Measurements from ENCODE around the gene TDRD9.
A peak's percentile ranks its signal among the peaks of the same experiment; 100 is the strongest.

Gene TDRD9

GRCh38 chr14:103984196-103984595, 55.9 kb downstream of the TDRD9 start:
- DNase-seq = no peak

- DNase-seq = no peak
Measured at GRCh38 chr14:103989034-103989433, 60.8 kb downstream of the TDRD9 start.

GRCh38 chr14:103989964-103990363, 61.7 kb downstream of the TDRD9 start:
- no peak for DNase-seq

GRCh38 chr14:103994535-103995184, 66.4 kb downstream of the TDRD9 start:
- DNase-seq = no peak

GRCh38 chr14:103995876-103996275, 67.6 kb downstream of the TDRD9 start:
- DNase-seq = no peak

- no peak for DNase-seq
Measured at GRCh38 chr14:103997391-103997790, 69.1 kb downstream of the TDRD9 start.

GRCh38 chr14:103998027-103998426, 69.8 kb downstream of the TDRD9 start:
- DNase-seq = no peak

GRCh38 chr14:103999795-104000440, 71.7 kb downstream of the TDRD9 start:
- DNase-seq = no peak

GRCh38 chr14:104001003-104001402, 72.7 kb downstream of the TDRD9 start:
- no peak for DNase-seq

- DNase-seq = no peak
Measured at GRCh38 chr14:104003616-104004015, 75.4 kb downstream of the TDRD9 start.

GRCh38 chr14:104004849-104005248, 76.6 kb downstream of the TDRD9 start:
- no peak for DNase-seq

GRCh38 chr14:104005489-104005888, 77.2 kb downstream of the TDRD9 start:
- no peak for DNase-seq

- DNase-seq = no peak
Measured at GRCh38 chr14:104007121-104007520, 78.9 kb downstream of the TDRD9 start.

GRCh38 chr14:104009297-104009696, 81.0 kb downstream of the TDRD9 start:
- DNase-seq = no peak

GRCh38 chr14:104011824-104012517, 83.7 kb downstream of the TDRD9 start:
- no peak for DNase-seq

- no peak for DNase-seq
Measured at GRCh38 chr14:104014764-104015163, 86.5 kb downstream of the TDRD9 start.

GRCh38 chr14:104016873-104017650, 88.8 kb downstream of the TDRD9 start:
- DNase-seq = no peak

- DNase-seq = no peak
Measured at GRCh38 chr14:104019029-104019428, 90.8 kb downstream of the TDRD9 start.

GRCh38 chr14:104019806-104020205, 91.5 kb downstream of the TDRD9 start:
- DNase-seq = no peak

- DNase-seq = peak in 18 of 56 donors; percentile 7 to 74 (median 30)
Measured at GRCh38 chr14:104020471-104020870, 92.2 kb downstream of the TDRD9 start.

- DNase-seq = no peak
Measured at GRCh38 chr14:104023325-104024055, 95.2 kb downstream of the TDRD9 start.

All from nucleus accumbens (tissue), 56 donors.